CD4-positive, CD25-positive, alpha-beta regulatory T cell (primary cell): ENCODE results near the gene ADGRG6. TPM values are rescaled to one million over a fixed set of nuclear protein-coding genes. Genes with fewer than 3 reads are reported as not detected.

Source experiments
- ATAC-seq, 2 donors: fragments of 150-1000 bp; cut with Tn5 transposase; one replicate each; pipeline ENCODE4 v1.10.0; 2021; ENCODE audit warnings: low read depth in 2 of 2, moderate number of reproducible peaks in 2 of 2, moderate library complexity in 1 of 2
- DNase-seq, 3 donors: peaks; one replicate each; pipeline versions ENCODE4 v3.0.0 to v3.0.0-alpha.2; 2012 to 2022; ENCODE audit warnings: mixed read lengths in 1 of 3
- H3K27ac ChIP-seq: one replicate; pipeline ENCODE4 v1.7.0; 2013; ENCODE audit warnings: mild to moderate bottlenecking, low read length; ENCODE audit not compliant: insufficient read depth, poor library complexity, severe bottlenecking
- H3K27me3 ChIP-seq: one replicate; pipeline ENCODE4 v1.7.0; 2013; ENCODE audit warnings: low read length; ENCODE audit not compliant: control insufficient read depth, insufficient read depth
- H3K36me3 ChIP-seq: one replicate; pipeline ENCODE4 v1.7.0; 2013; ENCODE audit warnings: mild to moderate bottlenecking, low read length, moderate library complexity; ENCODE audit not compliant: control insufficient read depth, insufficient read depth
- H3K4me1 ChIP-seq: 2 replicates; pipeline ENCODE4 v1.7.0; 2013; ENCODE audit warnings: mild to moderate bottlenecking, low read length; ENCODE audit not compliant: insufficient read depth, control insufficient read depth, poor library complexity, severe bottlenecking
- H3K4me3 ChIP-seq: one replicate; pipeline ENCODE4 v1.7.0; 2013; ENCODE audit warnings: low read depth, mild to moderate bottlenecking, low read length, moderate library complexity
- H3K9me3 ChIP-seq, 2 experiments: 1 replicate in 1 of 2; 2 replicates in 1 of 2; pipeline ENCODE4 v1.7.0; 2013; ENCODE audit warnings: low read length in 2 of 2, mild to moderate bottlenecking in 1 of 2, moderate library complexity in 1 of 2; ENCODE audit not compliant: control insufficient read depth in 2 of 2
- H3K27ac Mint-ChIP-seq, 3 donors: one replicate each; pipeline ENCODE4 v1.8.0; 2020 to 2022; ENCODE audit warnings: mild to moderate bottlenecking in 3 of 3, mixed read lengths in 3 of 3, moderate library complexity in 2 of 3
- H3K27me3 Mint-ChIP-seq: one replicate; pipeline ENCODE4 v1.8.0; 2022; ENCODE audit warnings: mild to moderate bottlenecking, mixed read lengths
- H3K36me3 Mint-ChIP-seq: one replicate; pipeline ENCODE4 v1.8.0; 2020; ENCODE audit warnings: mixed read lengths
- H3K4me1 Mint-ChIP-seq, 4 donors: one replicate each; pipeline ENCODE4 v1.8.0; 2020 to 2022; ENCODE audit warnings: mixed read lengths in 4 of 4, mild to moderate bottlenecking in 1 of 4
- H3K4me3 Mint-ChIP-seq, 4 donors: one replicate each; pipeline ENCODE4 v1.8.0; 2020 to 2022; ENCODE audit warnings: mild to moderate bottlenecking in 4 of 4, mixed read lengths in 4 of 4, moderate library complexity in 3 of 4
- H3K9me3 Mint-ChIP-seq, 7 donors: one replicate each; pipeline ENCODE4 v1.8.0; 2020 to 2022; ENCODE audit warnings: mixed read lengths in 7 of 7, mild to moderate bottlenecking in 3 of 7, moderate library complexity in 2 of 7
- polyA plus RNA-seq, 4 donors: library from polyadenylated mRNA; unstranded; fragments of 300-500 nt; fragmentation: Illumina TruSeq; gene quantifications; one replicate each; pipeline ENCODE4 v1.2.3, GENCODE V29; 2021
- total RNA-seq: library from RNA; stranded (reverse); gene quantifications from one replicate; pipeline ENCODE4 v1.2.3, GENCODE V29; 2022

Gene ADGRG6
- total and polyA plus RNA-seq, 5 donors from 2014 or later = 0.74 TPM; not detected in 4

GRCh38 chr6:142266060-142266459 is 35.7 kb upstream of the ADGRG6 start:
- Mint-ChIP-seq H3K36me3 (no peaks in the 10 kb centered on the region), H3K9me3 (peaks cover 0 to 6% (median 1%) of the 10 kb centered on the region in 7 donors), H3K4me1 (no peaks in the 10 kb centered on the region), H3K27me3 (peaks cover 5% of the 10 kb centered on the region), H3K27ac (no peak overlapping the region), H3K4me3 (no peak overlapping the region)
- Histone ChIP-seq H3K27me3 (no peaks in the 10 kb centered on the region), H3K4me3 (no peak overlapping the region), H3K27ac (no peak overlapping the region), H3K4me1 (no peaks in the 10 kb centered on the region), H3K36me3 (no peaks in the 10 kb centered on the region), H3K9me3 (no peaks in the 10 kb centered on the region)
- ATAC-seq = no peak
- no peak for DNase-seq

- Histone ChIP-seq H3K27me3 (peaks cover 7% of the 10 kb centered on the region), H3K27ac (no peak overlapping the region), H3K4me3 (no peak overlapping the region), H3K4me1 (no peaks in the 10 kb centered on the region), H3K36me3 (no peaks in the 10 kb centered on the region), H3K9me3 (no peaks in the 10 kb centered on the region)
- Mint-ChIP-seq H3K27me3 (peaks cover 7% of the 10 kb centered on the region), H3K4me3 (no peak overlapping the region), H3K36me3 (no peaks in the 10 kb centered on the region), H3K4me1 (no peaks in the 10 kb centered on the region), H3K9me3 (peaks cover 0 to 5% (median 0%) of the 10 kb centered on the region in 7 donors), H3K27ac (no peak overlapping the region)
- DNase-seq (no peak), ATAC-seq (no peak)
These were observed 30.3 kb upstream of the ADGRG6 start for GRCh38 chr6:142271476-142271875.

- Histone ChIP-seq H3K27ac (no peak overlapping the region), H3K36me3 (no peaks in the 10 kb centered on the region), H3K27me3 (peaks cover 7% of the 10 kb centered on the region), H3K4me3 (no peak overlapping the region), H3K9me3 (no peaks in the 10 kb centered on the region), H3K4me1 (no peaks in the 10 kb centered on the region)
- ATAC-seq = no peak
- Mint-ChIP-seq H3K4me1 (no peaks in the 10 kb centered on the region), H3K27ac (no peak overlapping the region), H3K4me3 (no peak overlapping the region), H3K36me3 (no peaks in the 10 kb centered on the region), H3K9me3 (peaks cover 0 to 5% (median 0%) of the 10 kb centered on the region in 7 donors), H3K27me3 (peaks cover 8% of the 10 kb centered on the region)
- no peak for DNase-seq
These were observed 27.2 kb upstream of the ADGRG6 start for GRCh38 chr6:142274656-142275055.

GRCh38 chr6:142275236-142276006 is 26.4 kb upstream of the ADGRG6 start:
- no peak overlapping the region for H3K27ac ChIP-seq
- H3K9me3 Mint-ChIP-seq = peaks cover 0 to 5% (median 0%) of the 10 kb centered on the region in 7 donors
- ATAC-seq (no peak), DNase-seq (no peak)
- no peaks in the 10 kb centered on the region for H3K9me3 ChIP-seq
- no peaks in the 10 kb centered on the region for H3K4me1 ChIP-seq
- peaks cover 8% of the 10 kb centered on the region for H3K27me3 Mint-ChIP-seq
- H3K27ac Mint-ChIP-seq = no peak overlapping the region
- H3K4me1 Mint-ChIP-seq = no peaks in the 10 kb centered on the region
- peaks cover 7% of the 10 kb centered on the region for H3K27me3 ChIP-seq
- H3K36me3 Mint-ChIP-seq = no peaks in the 10 kb centered on the region
- no peak overlapping the region for H3K4me3 Mint-ChIP-seq
- H3K36me3 ChIP-seq = no peaks in the 10 kb centered on the region
- H3K4me3 ChIP-seq = no peak overlapping the region

- no peaks in the 10 kb centered on the region for H3K4me1 Mint-ChIP-seq
- Histone ChIP-seq H3K36me3 (no peaks in the 10 kb centered on the region), H3K9me3 (no peaks in the 10 kb centered on the region), H3K4me3 (no peak overlapping the region), H3K27ac (no peak overlapping the region), H3K4me1 (no peaks in the 10 kb centered on the region), H3K27me3 (peaks cover 7% of the 10 kb centered on the region)
- no peaks in the 10 kb centered on the region for H3K36me3 Mint-ChIP-seq
- H3K9me3 Mint-ChIP-seq = peaks cover 0 to 5% (median 2%) of the 10 kb centered on the region in 7 donors
- ATAC-seq = no peak
- peaks cover 8% of the 10 kb centered on the region for H3K27me3 Mint-ChIP-seq
- H3K4me3 Mint-ChIP-seq = no peak overlapping the region
- no peak for DNase-seq
- H3K27ac Mint-ChIP-seq = no peak overlapping the region
These were observed 25.6 kb upstream of the ADGRG6 start for GRCh38 chr6:142276256-142276655.

- ATAC-seq (no peak), DNase-seq (no peak)
- Histone ChIP-seq H3K4me1 (no peaks in the 10 kb centered on the region), H3K27me3 (peaks cover 4% of the 10 kb centered on the region), H3K36me3 (no peaks in the 10 kb centered on the region), H3K27ac (no peak overlapping the region), H3K4me3 (no peak overlapping the region), H3K9me3 (no peaks in the 10 kb centered on the region)
- Mint-ChIP-seq H3K4me3 (no peak overlapping the region), H3K36me3 (no peaks in the 10 kb centered on the region), H3K27ac (no peak overlapping the region), H3K4me1 (no peaks in the 10 kb centered on the region), H3K27me3 (peaks cover 5% of the 10 kb centered on the region), H3K9me3 (peaks cover 0 to 9% (median 2%) of the 10 kb centered on the region in 7 donors)
These were observed 22.2 kb upstream of the ADGRG6 start for GRCh38 chr6:142279350-142280180.

- H3K36me3 ChIP-seq = no peaks in the 10 kb centered on the region
- Mint-ChIP-seq H3K4me3 (no peak overlapping the region), H3K4me1 (no peaks in the 10 kb centered on the region), H3K27ac (no peak overlapping the region), H3K27me3 (peaks cover 4% of the 10 kb centered on the region), H3K36me3 (no peaks in the 10 kb centered on the region), H3K9me3 (peaks cover 0 to 9% (median 2%) of the 10 kb centered on the region in 7 donors)
- H3K4me3 ChIP-seq = no peak overlapping the region
- ATAC-seq (no peak), DNase-seq (no peak)
- no peaks in the 10 kb centered on the region for H3K9me3 ChIP-seq
- H3K27ac ChIP-seq = no peak overlapping the region
- no peaks in the 10 kb centered on the region for H3K4me1 ChIP-seq
- H3K27me3 ChIP-seq = peaks cover 4% of the 10 kb centered on the region
These were observed 21.5 kb upstream of the ADGRG6 start for GRCh38 chr6:142280265-142280664.
